Renal cortex interstitium (tissue), 11 donors: ENCODE results near the gene GUCY1A1. TPM values are rescaled to one million over a fixed set of nuclear protein-coding genes. Genes with fewer than 3 reads are reported as not detected.
A peak's percentile ranks its signal among the peaks of the same experiment; 100 is the strongest.

Experiments used
- DNase-seq, 11 donors: peaks; one replicate each; pipeline ENCODE4 v3.0.0-alpha.2; 2013; ENCODE audit warnings: low read depth in 9 of 11, low spot score in 4 of 11; ENCODE audit errors: extremely low read depth in 1 of 11
- polyA plus RNA-seq, 3 donors: library from polyadenylated mRNA; unstranded; fragments of 120-200 nt; gene quantifications; one replicate each; pipeline ENCODE4 v1.2.1, GENCODE V29; 2013; ENCODE audit not compliant: insufficient read length in 3 of 3

GUCY1A1 gene
- polyA plus RNA-seq, 3 donors, result 65.0 to 82.3 (median 81.1) TPM

- no peak for DNase-seq
These were observed 17.8 kb downstream of the GUCY1A1 start for GRCh38 chr4:155684423-155684822.

DNA sequence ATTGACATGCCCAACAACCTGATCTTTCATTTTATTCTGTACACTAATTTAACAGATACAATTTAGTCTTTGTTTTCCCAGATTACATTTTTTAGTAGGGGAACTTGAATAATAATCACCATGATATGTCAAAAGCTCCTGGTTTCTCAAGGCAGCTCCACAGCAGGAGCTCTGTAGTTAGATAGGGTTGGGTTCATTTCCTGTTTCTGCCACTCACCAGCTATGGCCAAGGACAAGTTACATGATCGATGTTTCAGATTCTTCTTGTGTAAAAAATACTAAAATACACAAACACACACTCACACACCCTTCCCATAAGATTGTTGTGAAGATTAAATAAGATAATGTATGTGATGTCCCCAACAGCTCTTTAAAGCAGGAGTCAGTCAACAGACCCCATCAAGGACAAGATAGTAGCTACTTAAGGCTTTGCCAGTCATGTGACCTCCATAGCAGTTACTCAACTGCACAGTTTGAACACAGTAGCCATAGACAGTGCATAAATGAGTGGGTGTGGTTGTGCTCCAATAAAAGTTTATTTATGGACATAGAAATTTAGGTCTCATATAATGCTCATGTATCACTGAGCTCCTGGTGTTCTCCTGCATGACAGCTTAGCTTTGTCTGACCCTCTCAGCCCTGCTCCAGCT lies 18.4 kb downstream of the GUCY1A1 start:
- no peak for DNase-seq

DNA sequence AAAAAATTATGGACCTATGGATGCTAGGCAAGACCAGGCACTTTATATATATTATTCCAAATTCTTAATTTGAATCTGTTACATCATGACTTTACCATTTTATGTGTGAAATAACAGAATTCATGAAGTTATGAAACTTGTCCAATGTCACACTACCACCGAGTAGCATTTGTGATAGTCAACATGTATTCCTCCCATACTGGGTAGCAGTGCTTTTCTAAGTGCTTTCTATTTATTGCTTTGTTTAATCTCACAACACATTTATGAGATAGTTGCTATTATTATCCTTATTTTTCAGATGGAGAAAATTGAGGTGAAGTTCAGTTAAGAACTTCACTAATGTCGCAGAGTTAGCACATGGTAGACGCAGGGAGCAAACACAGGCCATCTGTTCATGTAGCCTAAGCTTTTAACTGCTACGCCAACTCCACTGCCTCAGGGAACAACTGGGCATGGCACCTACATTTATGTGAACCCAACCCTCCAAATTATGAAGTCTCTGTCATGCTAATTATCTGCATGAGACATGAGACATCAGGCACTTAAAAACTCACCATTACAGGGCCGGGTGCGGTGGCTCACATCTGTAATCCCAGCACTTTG lies 20.8 kb downstream of the GUCY1A1 start:
- DNase-seq, result no peak

- DNase-seq, result no peak
These were observed 21.6 kb downstream of the GUCY1A1 start for GRCh38 chr4:155688211-155688610.

- DNase-seq, result no peak
These were observed 22.2 kb downstream of the GUCY1A1 start for GRCh38 chr4:155688860-155689259.

DNA sequence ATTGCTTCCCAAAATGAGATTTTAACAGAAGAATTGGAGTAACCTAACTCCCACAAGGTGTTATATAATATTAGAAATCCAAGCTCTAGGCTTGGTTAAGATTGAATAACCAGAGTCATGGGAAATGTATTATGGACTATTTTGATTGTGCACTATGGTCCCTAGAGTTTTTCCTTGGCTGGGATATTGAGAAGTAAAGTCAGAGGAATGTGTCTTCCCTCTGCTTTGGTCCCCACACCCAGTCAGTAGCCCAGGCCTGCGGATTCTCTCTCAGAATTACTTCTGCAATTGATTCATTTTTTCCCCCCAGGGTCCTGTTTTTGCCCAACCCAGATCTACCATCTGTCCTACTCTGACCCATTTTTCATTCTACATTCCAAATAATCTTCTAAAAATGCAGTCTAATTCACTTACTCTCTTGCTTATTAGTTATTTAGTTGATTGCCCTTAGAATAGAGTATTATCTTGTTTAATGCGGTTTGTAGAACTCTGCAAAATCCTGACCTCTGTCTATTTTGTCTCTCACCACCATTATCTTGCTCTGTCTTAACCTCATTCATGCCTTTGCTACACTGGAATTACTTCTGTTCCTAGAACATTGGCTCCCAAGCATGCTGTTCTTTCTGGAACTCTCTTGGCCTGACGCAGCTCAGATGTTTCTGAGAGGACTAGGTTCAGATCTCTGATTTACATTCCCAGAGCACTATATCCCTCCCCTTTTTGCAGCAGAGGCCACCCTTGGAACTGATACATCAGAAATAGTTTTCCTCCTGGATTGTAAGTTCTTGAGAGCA lies 23.6 kb downstream of the GUCY1A1 start:
- no peak for DNase-seq

DNA sequence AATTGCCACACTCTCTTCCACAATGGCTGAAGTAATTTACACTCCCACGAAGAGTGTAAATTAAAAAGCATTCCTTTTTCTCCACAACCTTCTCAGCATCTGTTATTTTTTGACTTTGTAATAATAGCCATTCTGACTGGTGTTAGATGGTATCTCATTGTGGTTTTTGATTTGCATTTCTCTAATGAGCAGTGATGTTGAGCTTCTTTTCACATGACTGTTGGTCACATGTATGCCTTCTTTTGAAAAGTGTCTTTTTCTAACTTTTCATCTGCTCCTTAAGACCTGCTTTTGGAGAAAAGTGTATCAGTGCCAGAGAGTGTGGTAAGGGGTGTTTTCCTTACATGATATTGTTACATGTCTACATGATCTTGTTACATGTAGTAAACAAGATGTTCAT lies 25.7 kb downstream of the GUCY1A1 start:
- DNase-seq, result no peak

- DNase-seq, result no peak
These were observed 26.5 kb downstream of the GUCY1A1 start for GRCh38 chr4:155693015-155693663.

DNA sequence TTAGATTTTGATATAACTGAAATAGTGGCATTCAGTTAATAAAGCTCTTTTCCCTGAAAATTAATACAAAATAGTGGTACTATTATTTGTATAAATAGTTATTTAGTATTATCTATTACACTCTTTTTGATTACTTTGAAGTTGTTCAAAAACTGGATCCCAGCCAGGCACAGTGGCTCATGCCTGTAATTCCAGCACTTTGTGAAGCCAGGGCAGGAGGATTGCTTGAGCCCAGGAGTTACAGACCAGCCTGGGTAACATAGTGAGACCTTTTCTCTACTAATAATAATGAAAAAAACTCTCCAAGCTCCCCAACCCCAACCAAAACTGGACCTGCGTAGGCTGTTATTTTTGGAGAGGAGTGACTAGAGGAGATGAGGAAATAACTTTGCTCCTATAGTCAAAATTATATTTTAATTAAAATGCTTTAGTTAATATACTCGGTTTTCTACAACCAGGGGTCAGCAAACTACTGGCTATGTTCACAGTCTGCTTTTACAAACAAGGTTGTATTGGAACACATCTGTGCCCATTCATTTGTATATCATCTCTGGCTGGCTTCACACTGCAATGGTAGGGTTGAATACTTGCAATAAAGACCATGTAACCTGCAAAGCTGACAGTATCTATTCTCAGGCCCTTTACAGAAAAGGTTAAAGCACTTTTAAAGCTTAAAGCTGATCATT lies 27.6 kb downstream of the GUCY1A1 start:
- DNase-seq, result no peak

GRCh38 chr4:155696226-155696625 lies 29.6 kb downstream of the GUCY1A1 start:
- no peak for DNase-seq

DNA sequence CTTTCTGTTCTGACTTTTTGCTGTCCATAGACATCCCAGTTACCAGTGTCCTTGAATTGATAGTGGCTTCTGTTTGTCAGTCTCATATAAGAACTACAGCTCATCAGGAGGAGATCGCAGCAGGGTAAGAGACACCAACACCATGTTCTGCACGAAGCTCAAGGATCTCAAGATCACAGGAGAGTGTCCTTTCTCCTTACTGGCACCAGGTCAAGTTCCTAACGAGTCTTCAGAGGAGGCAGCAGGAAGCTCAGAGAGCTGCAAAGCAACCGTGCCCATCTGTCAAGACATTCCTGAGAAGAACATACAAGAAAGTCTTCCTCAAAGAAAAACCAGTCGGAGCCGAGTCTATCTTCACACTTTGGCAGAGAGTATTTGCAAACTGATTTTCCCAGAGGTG lies 30.1 kb downstream of the GUCY1A1 start:
- no peak for DNase-seq

DNA sequence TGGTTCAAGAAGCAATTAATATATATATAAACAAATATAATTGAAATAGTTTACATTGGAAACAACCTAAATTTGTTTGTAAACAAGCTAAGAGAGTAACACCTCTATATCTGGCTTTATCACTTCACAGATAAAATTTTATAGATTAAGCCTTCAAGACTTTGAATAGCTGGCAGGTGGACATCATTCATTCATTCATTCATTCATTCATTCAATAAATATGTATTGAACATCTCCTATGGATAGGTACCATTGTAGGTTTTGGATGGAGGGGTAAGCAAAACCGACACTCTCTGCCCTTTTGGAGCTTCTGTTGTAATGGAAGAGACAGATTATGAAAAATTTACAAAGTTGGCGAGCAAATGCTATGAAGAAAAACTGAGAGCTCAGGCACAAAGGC lies 35.2 kb downstream of the GUCY1A1 start:
- no peak for DNase-seq

DNA sequence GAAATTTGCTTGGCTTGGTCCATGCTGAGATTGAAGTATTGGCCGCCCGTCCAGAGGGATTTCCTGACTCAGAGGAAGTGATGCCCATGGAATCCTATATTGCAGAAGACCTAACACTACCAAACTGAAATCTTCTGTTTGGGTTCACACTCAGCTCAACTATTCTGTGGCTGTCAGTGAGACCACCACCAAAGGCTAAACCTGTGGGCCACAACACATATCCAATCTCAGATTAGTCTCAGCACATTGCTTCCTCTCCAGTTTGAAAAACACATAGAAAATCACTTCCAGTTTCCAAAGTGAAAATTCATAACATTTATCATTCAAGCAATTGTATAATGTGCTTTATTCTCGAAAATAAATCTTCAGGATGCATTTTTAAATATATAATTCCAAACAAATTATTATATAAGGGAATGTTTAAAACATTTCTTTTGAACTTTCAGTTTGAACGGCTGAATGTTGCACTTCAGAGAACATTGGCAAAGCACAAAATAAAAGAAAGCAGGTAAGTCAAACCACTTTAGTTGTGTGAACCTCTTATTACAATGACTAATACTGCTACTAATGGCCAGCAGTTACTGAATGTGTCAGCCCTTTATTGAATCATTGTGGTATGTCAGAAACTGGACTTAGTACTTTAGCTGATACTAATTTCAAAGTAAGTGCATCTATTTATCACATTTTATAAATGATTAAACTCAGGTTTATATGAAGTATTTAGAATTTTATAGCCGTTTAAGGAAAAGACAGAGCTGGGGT lies 37.0 kb downstream of the GUCY1A1 start:
- DNase-seq, result no peak

DNA sequence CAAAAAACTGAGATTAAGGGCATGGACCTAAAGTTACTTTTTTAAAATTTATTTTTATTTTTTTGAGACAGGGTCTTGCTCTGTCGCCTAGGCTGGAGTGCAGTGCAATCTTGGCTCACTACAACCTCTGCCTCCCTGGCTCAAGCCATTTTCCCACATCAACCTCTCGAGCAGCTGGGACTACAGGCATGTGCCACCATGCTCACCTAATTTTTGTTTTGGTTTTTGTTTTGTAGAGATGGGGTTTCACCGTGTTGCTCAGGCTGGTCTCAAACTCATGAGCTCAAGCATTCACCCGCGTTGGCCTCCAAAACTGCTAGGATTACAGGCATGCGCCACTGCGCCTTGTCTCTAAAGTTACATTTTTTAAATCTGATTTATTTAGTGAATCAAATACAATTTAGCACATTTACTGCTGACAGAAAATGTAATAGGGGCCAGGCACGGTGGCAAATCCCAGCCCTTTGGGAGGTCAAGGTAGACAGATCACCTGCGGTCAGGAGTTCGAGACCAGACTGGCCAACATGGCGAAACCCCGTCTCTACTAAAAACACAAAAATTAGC lies 38.3 kb downstream of the GUCY1A1 start:
- no peak for DNase-seq

- peak; percentile 31 to 74 (median 56) for DNase-seq
These were observed 39.0 kb downstream of the GUCY1A1 start for GRCh38 chr4:155705664-155706063.

DNA sequence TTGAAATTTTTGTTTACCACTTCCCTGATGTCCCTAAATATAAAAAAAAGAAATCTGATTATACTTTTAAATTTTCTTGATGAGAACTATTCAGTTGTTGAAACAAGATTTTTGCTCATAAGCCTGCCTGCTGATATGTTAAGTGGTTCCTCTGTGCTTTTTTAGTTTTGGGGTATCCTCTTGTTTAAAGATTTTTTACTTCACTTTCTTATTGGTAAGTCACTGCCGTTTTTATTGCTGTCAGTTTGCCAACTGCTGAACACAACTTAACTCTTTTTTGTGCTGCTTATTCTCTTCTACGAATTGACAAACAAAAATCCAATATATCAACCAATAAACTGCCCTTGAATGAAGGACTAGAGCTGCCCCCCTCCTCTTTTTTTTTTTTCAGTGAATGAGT lies 39.5 kb downstream of the GUCY1A1 start:
- DNase-seq, result no peak

- DNase-seq, result no peak
These were observed 40.6 kb downstream of the GUCY1A1 start for GRCh38 chr4:155707251-155707650.

- no peak for DNase-seq
These were observed 42.1 kb downstream of the GUCY1A1 start for GRCh38 chr4:155708782-155709181.
